A549 (cell line): Measurements from ENCODE around the gene HOXC6. TPM values are rescaled to one million over a fixed set of nuclear protein-coding genes. Genes with fewer than 3 reads are reported as not detected.

Experiments used
- ATAC-seq, 2 experiments: fragments of 200-7000 bp in 1 of 2; fragments of >200 bp in 1 of 2; cut with Nextera tagmentation in 1 of 2; cut with Tn5 transposase in 1 of 2; 3 replicates each; pipeline versions ENCODE4 v1.8.0 to v1.9.1; 2018 to 2020; ENCODE audit warnings: mild to moderate bottlenecking in 1 of 2, moderate library complexity in 1 of 2
- CTCF ChIA-PET: fragments of 300-600 bp; sonication (Branson Sonifier 250); formaldehyde crosslinking; extraction: SDS; loops from one replicate; lab custom pipeline; 2021; ENCODE audit warnings: antibody characterized with exemption, inconsistent platforms; lab: Yijun Ruan, JAX
- POLR2A ChIA-PET: fragments of 350-600 bp; formaldehyde crosslinking; extraction: SDS; loops from one replicate; lab custom pipeline; 2021; ENCODE audit warnings: antibody characterized with exemption, inconsistent platforms; lab: Yijun Ruan, JAX
- DNase-seq, 2 experiments: peaks; one replicate each; pipeline versions ENCODE4 v3.0.0 to v3.0.0-alpha.2; 2011 to 2016; ENCODE audit warnings: low read depth in 1 of 2, low spot score in 1 of 2
- FAIRE-seq: peaks from 2 replicates; lab custom pipeline; 2011; peaks lifted over from hg19 to GRCh38; lab: Jason Lieb, UNC
- H3K27ac ChIP-seq, 2 experiments: fragments of >200 bp; sonication (Bioruptor Twin); formaldehyde crosslinking; 3 replicates each; pipeline ENCODE4 v1.5.1; 2016 to 2017
- H3K4me1 ChIP-seq: fragments of >200 bp; sonication (Bioruptor Twin); formaldehyde crosslinking; 3 replicates; pipeline ENCODE4 v1.6.1; 2016
- H3K4me2 ChIP-seq: fragments of >200 bp; sonication (Bioruptor Twin); formaldehyde crosslinking; 3 replicates; pipeline ENCODE4 v1.6.1; 2016
- H3K4me3 ChIP-seq: fragments of >200 bp; sonication (Bioruptor Twin); formaldehyde crosslinking; 3 replicates; pipeline ENCODE4 v1.5.1; 2016
- H3K9me3 ChIP-seq: fragments of >200 bp; sonication (Bioruptor Twin); formaldehyde crosslinking; 3 replicates; pipeline ENCODE4 v1.6.1; 2016
- BHLHE40 ChIP-seq: IDR thresholded peaks from 2 replicates; pipeline ENCODE4 v1.6.1; 2012; ENCODE audit warnings: low read depth, low read length, inconsistent platforms
- CBX8 ChIP-seq: fragments of 200-600 bp; sonication (generic); IDR thresholded peaks from 2 replicates; pipeline ENCODE4 v1.6.1; 2016
- CTCF ChIP-seq: fragments of >200 bp; sonication (Bioruptor Twin); formaldehyde crosslinking; IDR thresholded peaks from 3 replicates; pipeline ENCODE4 v1.5.1; 2016
- E2F6 ChIP-seq: IDR thresholded peaks from 2 replicates; pipeline ENCODE4 v1.6.1; 2012; ENCODE audit warnings: low read depth, borderline replicate concordance
- EP300 ChIP-seq, 2 experiments: fragments of >200 bp; sonication (Bioruptor Twin); formaldehyde crosslinking; IDR thresholded peaks; 2 replicates in 1 of 2; 3 replicates in 1 of 2; pipeline ENCODE4 v1.6.1; 2016 to 2017
- FOSL2 ChIP-seq, 2 experiments: fragments of 450-650 bp in 1 of 2; fragments of >200 bp in 1 of 2; sonication (Bioruptor Twin) in 1 of 2; formaldehyde crosslinking; IDR thresholded peaks; 2 replicates each; pipeline versions ENCODE4 v1.5.0 to v1.6.1; 2016 to 2020; ENCODE audit warnings: mild to moderate bottlenecking in 1 of 2, moderate library complexity in 1 of 2
- FOXS1 ChIP-seq: fragments of 250-450 bp; sonication (Bioruptor Pico); IDR thresholded peaks from 2 replicates; pipeline ENCODE4 v1.5.0; 2020; ENCODE audit warnings: mild to moderate bottlenecking, moderate library complexity
- GATA3 ChIP-seq: IDR thresholded peaks from 2 replicates; pipeline ENCODE4 v1.6.1; 2012; ENCODE audit warnings: borderline replicate concordance
- HEYL ChIP-seq: fragments of 250-450 bp; sonication (Bioruptor Pico); IDR thresholded peaks from 2 replicates; pipeline ENCODE4 v1.8.0; 2021; ENCODE audit warnings: mild to moderate bottlenecking, moderate library complexity
- HMGXB4 ChIP-seq: fragments of 250-450 bp; sonication (Bioruptor Pico); IDR thresholded peaks from 2 replicates; pipeline ENCODE4 v1.5.0; 2021; ENCODE audit warnings: mild to moderate bottlenecking, moderate library complexity, borderline replicate concordance
- HOXB5 ChIP-seq: fragments of 250-450 bp; sonication (Bioruptor Pico); IDR thresholded peaks from 2 replicates; pipeline ENCODE4 v1.5.0; 2020; ENCODE audit warnings: mild to moderate bottlenecking, moderate library complexity
- JUN ChIP-seq, 2 experiments: fragments of >200 bp; sonication (Bioruptor Twin); formaldehyde crosslinking; IDR thresholded peaks; 2 replicates in 1 of 2; 3 replicates in 1 of 2; pipeline ENCODE4 v1.6.1; 2016 to 2017
- JUNB ChIP-seq: fragments of >200 bp; sonication (Bioruptor Twin); formaldehyde crosslinking; IDR thresholded peaks from 2 replicates; pipeline ENCODE4 v1.6.1; 2016
- MAFK ChIP-seq: fragments of 450-650 bp; IDR thresholded peaks from 2 replicates; pipeline ENCODE4 v1.6.1; 2014; ENCODE audit not compliant: partially characterized antibody
- MAZ ChIP-seq: fragments of 150-350 bp; IDR thresholded peaks from 2 replicates; pipeline ENCODE4 v1.6.1; 2014; ENCODE audit warnings: antibody characterized with exemption, low read depth, low read length, borderline replicate concordance
- NFE2L2 ChIP-seq: fragments of 150-350 bp; conservative IDR thresholded peaks from 2 replicates; pipeline ENCODE4 v1.6.1; 2014; ENCODE audit warnings: low read length
- NPAS2 ChIP-seq: fragments of 250-450 bp; sonication (Bioruptor Pico); IDR thresholded peaks from 2 replicates; pipeline ENCODE4 v1.8.0; 2022; ENCODE audit warnings: mild to moderate bottlenecking, moderate library complexity, borderline replicate concordance
- USF2 ChIP-seq: fragments of 450-650 bp; IDR thresholded peaks from 2 replicates; pipeline ENCODE4 v1.6.1; 2014; ENCODE audit warnings: antibody characterized with exemption
- WGBS: methylation state at CpG from one replicate; pipeline ENCODE4 v1.1.6; 2017; ENCODE audit errors: missing lambda C conversion rate; 5-methylcytosine and 5-hydroxymethylcytosine counted together
- polyA minus RNA-seq: library from RNA; depleted of rRNA, polyadenylated mRNA; stranded (reverse); fragments of >200 nt; gene quantifications from 2 replicates; pipeline ENCODE4 v1.2.3, GENCODE V29; 2011; rRNA and poly(A)+ RNA removed
- polyA plus RNA-seq, 4 experiments: library from polyadenylated mRNA; depleted of rRNA in 3 of 4; stranded (reverse); fragments of >200 nt; fragmentation: RNase III in 1 of 4; extraction: RNeasy Plus Mini Kit Qiagen cat#74134 plus additional on column Dnase treatment in 1 of 4; gene quantifications; 2 replicates in 3 of 4; 3 replicates in 1 of 4; pipeline ENCODE4 v1.2.3, GENCODE V29; 2011 to 2017

HOXC6 gene
- polyA plus RNA-seq (2011; rRNA removed) (3.9 and 5.2 TPM in 2 replicates), polyA plus RNA-seq (2017; fragmentation: RNase III; extraction: RNeasy Plus Mini Kit Qiagen cat#74134 plus additional on column Dnase treatment) (5.0 to 6.0 TPM (median 5.5 TPM) in 3 replicates), polyA minus RNA-seq (3.9 and 4.7 TPM in 2 replicates)
- 5.2 and 6.2 TPM in 2 replicates for polyA plus RNA-seq (2012; cell fraction: cytosol; rRNA removed)
- 9.9 and 11.6 TPM in 2 replicates for polyA plus RNA-seq (2012; cell fraction: nucleus; rRNA removed)

GRCh38 chr12:54028314-54029201 is at the start of gene HOXC6:
Gene HOXC6 (plus strand): TSS chr12:54028440. CDS start chr12:54028522, 82 bp downstream.
- H3K9me3 ChIP-seq: no peaks in the 10 kb centered on the region
- WGBS: 26% methylated on average over 36 of the region's 36 CpGs
- ChIA-PET POLR2A (interaction anchor here (0.7 to 2.4 kb wide), 3 partner anchors 12 to 344 kb away, joined by 3 to 19 read pairs (median 5); partner anchors contain the start of gene SMUG1), CTCF (interaction anchor here (0.6 to 27.9 kb wide), 7 partner anchors 8 to 186 kb away, joined by 3 to 476 read pairs (median 10); partner anchors contain the start of genes HOXC10 and SMUG1)
- H3K27ac ChIP-seq: peak within 1 kb of the TSS; percentile 67 to 79
- TF ChIP-seq FOSL2 (IDR thresholded peaks at IDR 0.05) (no peak), FOSL2 (CRISPR knock-in tag; IDR thresholded peaks at IDR 0.05) (no peak), E2F6 (0 out of 2 replicates have a peak, but pooled peaks have one; percentile 38), USF2 (peak; percentile 80), NFE2L2 (no peak)
- ATAC-seq (peak; percentile 60 to 69; a peak in 5 of 6 replicates), FAIRE-seq (peak; percentile 76), DNase-seq (peak; percentile 53 to 90)
- H3K4me1 ChIP-seq: peaks cover 21% of the 10 kb centered on the region
- H3K4me3 ChIP-seq: peak within 1 kb of the TSS; percentile 52
- H3K4me2 ChIP-seq: peak within 1 kb of the TSS; percentile 96

- peak in 1 of 2 experiments; percentile 62 for DNase-seq
- Histone ChIP-seq H3K27ac (peak overlapping the region; percentile 17 to 33; a peak in 3 of 6 replicates), H3K4me2 (peak overlapping the region; percentile 53), H3K4me1 (peaks cover 27% of the 10 kb centered on the region), H3K4me3 (no peak overlapping the region), H3K9me3 (no peaks in the 10 kb centered on the region)
- no peak for TF ChIP-seq JUN (IDR thresholded peaks at IDR 0.05)
- TF ChIP-seq BHLHE40: peak; percentile 27; the same call in 1 of the 2 replicates
- ChIA-PET CTCF (interaction anchor here (0.7 to 1.0 kb wide), 2 partner anchors 20 to 191 kb away, joined by 3 read pairs; no protein-coding TSS in a partner anchor), POLR2A (no interaction called here)
- ATAC-seq: peak in 1 of 2 experiments; percentile 43; a peak in 3 of 6 replicates
- 42% methylated on average over 15 of the region's 15 CpGs for WGBS
- FAIRE-seq: no peak
Observed at GRCh38 chr12:53978477-53979356, 49.5 kb upstream of the HOXC6 start.

- DNase-seq: no peak
- ChIA-PET POLR2A (no interaction called here), CTCF (interaction anchor here (1.4 to 1.6 kb wide), 2 partner anchors 228 to 230 kb away, joined by 3 to 5 read pairs; no protein-coding TSS in a partner anchor)
- 94% methylated on average over 7 of the region's 7 CpGs for WGBS
- Histone ChIP-seq H3K4me3 (no peak overlapping the region), H3K4me1 (peaks cover 27% of the 10 kb centered on the region), H3K9me3 (no peaks in the 10 kb centered on the region), H3K27ac (no peak overlapping the region), H3K4me2 (no peak overlapping the region)
- no peak for ATAC-seq
- no peak for FAIRE-seq
- no peak for TF ChIP-seq HEYL (CRISPR knock-in tag)
- TF ChIP-seq CBX8: no peak
- TF ChIP-seq MAFK: no peak
- no peak for TF ChIP-seq JUNB
- no peak for TF ChIP-seq MAZ
- no peak for TF ChIP-seq EP300 (IDR thresholded peaks at IDR 0.05)
- TF ChIP-seq HMGXB4 (CRISPR knock-in tag): no peak
- no peak for TF ChIP-seq GATA3
- TF ChIP-seq HOXB5 (CRISPR knock-in tag): no peak
- no peak for TF ChIP-seq FOSL2 (IDR thresholded peaks at IDR 0.05)
- no peak for TF ChIP-seq FOSL2 (CRISPR knock-in tag; IDR thresholded peaks at IDR 0.05)
- no peak for TF ChIP-seq E2F6
- TF ChIP-seq NPAS2 (CRISPR knock-in tag): no peak
- no peak for TF ChIP-seq USF2
- no peak for TF ChIP-seq CTCF
- no peak for TF ChIP-seq FOXS1 (CRISPR knock-in tag)
Observed at GRCh38 chr12:53980104-53980801, 48.0 kb upstream of the HOXC6 start.
